Neural cell (in vitro differentiated cells): ENCODE results near the gene IFT22. TPM values are rescaled to one million over a fixed set of nuclear protein-coding genes. Genes with fewer than 3 reads are reported as not detected.

Source experiments
- H2AFZ ChIP-seq: fragments of 200-600, 300-800 bp; sonication (generic), shearing (Covaris generic); 2 replicates; pipeline ENCODE4 v1.6.0; 2014; ENCODE audit warnings: low read depth, mild to moderate bottlenecking, antibody characterized with exemption, low read length, moderate library complexity
- H3F3A ChIP-seq: fragments of 200-600 bp; shearing (Covaris generic); 2 replicates; pipeline ENCODE4 v1.6.1; 2016; ENCODE audit warnings: mild to moderate bottlenecking, moderate library complexity, mixed read lengths, antibody characterized with exemption, low read length; ENCODE audit not compliant: insufficient read depth, poor library complexity, severe bottlenecking
- H3K27ac ChIP-seq: fragments of 200-600, 300-800 bp; sonication (generic), shearing (Covaris generic); 2 replicates; pipeline ENCODE4 v1.5.1; 2014; ENCODE audit warnings: mild to moderate bottlenecking, low read length, moderate library complexity
- H3K27me3 ChIP-seq: fragments of 300-800, 200-600 bp; sonication (generic), shearing (Covaris generic); 2 replicates; pipeline ENCODE4 v1.6.0; 2014; ENCODE audit warnings: mild to moderate bottlenecking, low read depth, low read length, moderate library complexity; ENCODE audit not compliant: insufficient read depth
- H3K36me3 ChIP-seq: fragments of 300-800, 200-600 bp; sonication (generic), shearing (Covaris generic); 2 replicates; pipeline ENCODE4 v1.5.1; 2014; ENCODE audit warnings: mild to moderate bottlenecking, antibody characterized with exemption, low read length, moderate library complexity; ENCODE audit not compliant: insufficient read depth
- H3K4me2 ChIP-seq: fragments of 300-800, 200-600 bp; sonication (generic), shearing (Covaris generic); 2 replicates; pipeline ENCODE4 v1.6.0; 2014; ENCODE audit warnings: mild to moderate bottlenecking, low read length
- H3K4me3 ChIP-seq: fragments of 300-800, 200-600 bp; sonication (generic), shearing (Covaris generic); 2 replicates; pipeline ENCODE4 v1.5.1; 2014; ENCODE audit warnings: mild to moderate bottlenecking, low read length, moderate library complexity
- H3K79me2 ChIP-seq: fragments of 200-600 bp; shearing (Covaris generic); replicated peaks from 2 replicates; pipeline ENCODE4 v1.6.0; 2014; ENCODE audit warnings: mild to moderate bottlenecking, low read length, moderate library complexity; ENCODE audit not compliant: insufficient read depth
- H3K9ac ChIP-seq: fragments of 300-800, 200-600 bp; sonication (generic), shearing (Covaris generic); 2 replicates; pipeline ENCODE4 v1.6.1; 2016; ENCODE audit warnings: mild to moderate bottlenecking, low read length, mixed read lengths
- H3K9me2 ChIP-seq: fragments of 200-600 bp; shearing (Covaris generic); 2 replicates; pipeline ENCODE4 v1.6.1; 2016; ENCODE audit warnings: mild to moderate bottlenecking, low read length, mixed read lengths; ENCODE audit not compliant: insufficient read depth
- H3K9me3 ChIP-seq: fragments of 200-600, 300-800 bp; sonication (generic), shearing (Covaris generic); 2 replicates; pipeline ENCODE4 v1.6.1; 2016; ENCODE audit warnings: mild to moderate bottlenecking, mixed run types, low read length, moderate library complexity, mixed read lengths
- H4K20me1 ChIP-seq: fragments of 200-600 bp; shearing (Covaris generic); 2 replicates; pipeline ENCODE4 v1.6.1; 2016; ENCODE audit warnings: mild to moderate bottlenecking, mixed run types; ENCODE audit not compliant: insufficient read depth
- CTCF ChIP-seq: fragments of 450-650 bp; IDR thresholded peaks from 2 replicates; pipeline ENCODE4 v1.5.1; 2014; ENCODE audit warnings: antibody characterized with exemption, mild to moderate bottlenecking, moderate library complexity; ENCODE audit not compliant: poor library complexity, severe bottlenecking
- EZH2 ChIP-seq: fragments of 200-600, 300-800 bp; shearing (Covaris generic), sonication (generic); IDR thresholded peaks from 2 replicates; pipeline ENCODE4 v1.6.1; 2014; ENCODE audit warnings: antibody characterized with exemption, low read length, borderline replicate concordance, mild to moderate bottlenecking; ENCODE audit not compliant: insufficient read depth, poor library complexity, severe bottlenecking
- MXI1 ChIP-seq: fragments of 450-650 bp; conservative IDR thresholded peaks from 2 replicates; pipeline ENCODE4 v1.6.1; 2014; ENCODE audit warnings: antibody characterized with exemption, mild to moderate bottlenecking; ENCODE audit not compliant: poor library complexity, severe bottlenecking
- POLR2AphosphoS5 ChIP-seq: IDR thresholded peaks from 2 replicates; pipeline ENCODE4 v1.6.1; 2012
- REST ChIP-seq: IDR thresholded peaks from 2 replicates; pipeline ENCODE4 v1.6.1; 2012; ENCODE audit warnings: borderline replicate concordance
- SMC3 ChIP-seq: fragments of 450-650 bp; conservative IDR thresholded peaks from 2 replicates; pipeline ENCODE4 v1.6.1; 2014; ENCODE audit warnings: antibody characterized with exemption, mild to moderate bottlenecking, moderate library complexity; ENCODE audit not compliant: poor library complexity
- TAF1 ChIP-seq: IDR thresholded peaks from 2 replicates; pipeline ENCODE4 v1.6.1; 2012; ENCODE audit warnings: low read depth
- polyA plus RNA-seq: library from polyadenylated mRNA; depleted of rRNA; stranded (reverse); fragments of >200 nt; gene quantifications from 2 replicates; pipeline ENCODE4 v1.2.3, GENCODE V29; 2014

The IFT22 gene
- polyA plus RNA-seq, 1 donor from 2014 or later: 50.9 TPM

GRCh38 chr7:101347477-101347876, 25.9 kb upstream of the IFT22 start:
- H3K4me3 ChIP-seq: no peak overlapping the region
- no peaks in the 10 kb centered on the region for H3K9me3 ChIP-seq
- no peak overlapping the region for H3K9ac ChIP-seq
- H3K27me3 ChIP-seq: no peaks in the 10 kb centered on the region
- H3K79me2 ChIP-seq: no peaks in the 10 kb centered on the region
- no peak for TF ChIP-seq SMC3
- no peak for TF ChIP-seq POLR2AphosphoS5
- no peak for TF ChIP-seq REST
- TF ChIP-seq MXI1: no peak
- TF ChIP-seq CTCF: no peak
- no peak for TF ChIP-seq TAF1
- no peak for TF ChIP-seq EZH2
- no peaks in the 10 kb centered on the region for H3F3A ChIP-seq
- H4K20me1 ChIP-seq: no peaks in the 10 kb centered on the region
- H3K9me2 ChIP-seq: no peaks in the 10 kb centered on the region
- no peak overlapping the region for H2AFZ ChIP-seq
- no peak overlapping the region for H3K27ac ChIP-seq
- H3K4me2 ChIP-seq: no peak overlapping the region
- no peaks in the 10 kb centered on the region for H3K36me3 ChIP-seq

- no peak overlapping the region for H2AFZ ChIP-seq
- TF ChIP-seq REST: no peak
- no peaks in the 10 kb centered on the region for H4K20me1 ChIP-seq
- no peak overlapping the region for H3K4me3 ChIP-seq
- no peaks in the 10 kb centered on the region for H3F3A ChIP-seq
- no peaks in the 10 kb centered on the region for H3K36me3 ChIP-seq
- no peak overlapping the region for H3K4me2 ChIP-seq
- no peaks in the 10 kb centered on the region for H3K27me3 ChIP-seq
- H3K27ac ChIP-seq: no peak overlapping the region
- H3K9me2 ChIP-seq: no peaks in the 10 kb centered on the region
- H3K9ac ChIP-seq: no peak overlapping the region
- no peaks in the 10 kb centered on the region for H3K9me3 ChIP-seq
- no peaks in the 10 kb centered on the region for H3K79me2 ChIP-seq
Observed at GRCh38 chr7:101342892-101343291, 21.3 kb upstream of the IFT22 start.
